ENCODE data around the gene ADORA1.

ADORA1 gene

DNA sequence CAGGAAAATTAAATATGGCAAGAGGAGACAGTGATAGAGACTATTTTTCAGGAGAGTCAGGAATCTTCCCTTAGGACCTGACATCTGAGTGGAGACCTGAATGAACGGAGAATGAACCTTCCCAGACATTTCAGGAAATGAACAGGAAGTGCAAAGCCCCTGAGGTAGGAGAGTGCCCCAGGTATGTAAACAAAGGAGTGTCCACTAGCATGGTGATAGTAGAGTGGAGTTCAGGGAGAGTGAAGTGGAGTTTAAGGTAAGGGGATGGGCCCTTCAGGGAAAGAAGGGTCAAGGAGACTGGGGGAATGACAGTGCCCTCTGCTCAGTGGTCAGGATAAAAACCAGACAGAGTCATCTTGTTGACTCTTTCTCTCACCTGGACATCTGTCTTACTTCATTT lies 28.8 kb downstream of the ADORA1 start:
- no peak for DNase-seq (ENCODE audit: extremely low read depth in 1 of 2, low read depth in 1 of 2)

DNA sequence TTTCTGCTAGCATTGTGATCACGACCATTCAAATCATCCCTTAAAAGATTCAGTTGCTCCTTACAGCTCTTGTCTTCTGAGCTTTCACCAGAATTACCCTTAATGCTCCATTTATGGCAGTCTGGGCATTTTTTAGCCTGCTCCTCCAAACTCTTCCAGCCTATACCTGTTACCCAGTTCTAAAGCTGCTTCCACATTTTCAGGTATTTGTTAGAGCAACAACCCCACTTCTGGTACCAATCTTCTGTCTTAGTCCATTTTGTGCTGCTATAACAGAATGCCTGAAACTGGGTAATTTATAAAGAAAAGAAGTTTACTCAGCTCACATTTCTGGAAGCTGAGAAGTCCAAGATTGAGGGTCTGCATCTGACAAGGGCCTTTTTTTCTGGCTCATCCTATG lies 30.9 kb downstream of the ADORA1 start:
- DNase-seq (ENCODE audit: extremely low read depth in 1 of 2, low read depth in 1 of 2), result no peak

GRCh38 chr1:203158960-203159665 lies 31.6 kb downstream of the ADORA1 start:
- no peak for DNase-seq (ENCODE audit: extremely low read depth in 1 of 2, low read depth in 1 of 2)

DNA sequence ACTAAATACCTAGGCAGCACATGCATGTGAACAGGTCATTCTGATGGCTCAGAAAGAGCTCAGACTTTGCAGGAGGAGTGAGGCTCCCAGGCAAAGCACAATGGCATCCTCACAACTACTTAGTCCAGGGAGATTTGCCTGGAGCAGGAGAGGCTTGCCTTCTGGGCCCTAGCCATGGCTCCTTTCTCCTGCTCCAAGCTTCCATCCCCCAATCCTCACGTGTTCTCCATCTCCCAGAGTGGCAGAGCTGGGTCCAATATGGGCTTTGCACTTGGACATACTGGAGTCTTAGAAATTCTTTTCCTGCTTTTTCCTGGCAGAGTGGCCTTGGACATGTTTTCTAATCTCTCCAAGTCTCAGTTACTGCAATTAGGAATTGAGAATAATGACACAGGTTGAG lies 32.3 kb downstream of the ADORA1 start:
- DNase-seq (ENCODE audit: extremely low read depth in 1 of 2, low read depth in 1 of 2), result no peak

DNA sequence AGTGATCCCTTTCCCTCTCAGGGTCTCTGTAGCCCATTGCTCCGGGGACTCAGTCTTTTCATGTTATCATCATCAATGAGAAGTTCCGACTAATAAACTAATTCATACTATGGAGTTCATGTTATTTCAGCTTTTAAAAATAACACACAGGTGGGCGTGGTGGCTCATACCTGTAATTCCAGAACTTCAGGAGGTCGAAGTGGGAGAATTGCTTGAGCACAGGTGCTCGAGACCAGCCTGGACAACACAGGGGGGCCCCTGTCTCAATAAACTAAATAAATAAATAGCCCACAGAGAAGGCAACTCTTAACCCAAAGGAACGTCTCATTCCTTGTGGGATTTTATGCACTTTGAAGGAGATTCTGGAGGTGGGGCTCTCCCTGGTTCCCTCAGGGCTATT lies 33.6 kb downstream of the ADORA1 start:
- no peak for DNase-seq (ENCODE audit: extremely low read depth in 1 of 2, low read depth in 1 of 2)

- DNase-seq (ENCODE audit: extremely low read depth in 1 of 2, low read depth in 1 of 2), result no peak
These were observed 34.2 kb downstream of the ADORA1 start for GRCh38 chr1:203161703-203162102.

DNA sequence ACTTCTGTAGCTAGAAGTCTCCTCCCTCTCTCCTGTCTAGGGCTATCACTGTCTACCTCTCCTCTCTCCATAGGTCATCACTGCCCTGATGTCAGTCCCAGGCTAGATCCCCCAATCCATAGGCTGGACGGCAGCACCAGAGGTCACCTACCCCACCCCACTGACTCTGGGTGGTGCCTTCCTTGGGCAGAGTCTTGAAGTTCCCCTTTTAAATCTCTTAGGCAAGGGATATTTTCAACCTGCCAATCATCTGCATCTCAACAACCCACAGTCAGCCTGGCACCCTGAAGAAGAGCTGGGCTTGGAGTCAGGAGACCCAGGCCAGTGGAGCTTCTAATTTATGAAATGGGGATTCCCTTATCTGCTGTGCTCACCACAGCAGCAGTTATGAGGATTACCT lies 34.9 kb downstream of the ADORA1 start:
- DNase-seq (ENCODE audit: extremely low read depth in 1 of 2, low read depth in 1 of 2), result no peak

DNA sequence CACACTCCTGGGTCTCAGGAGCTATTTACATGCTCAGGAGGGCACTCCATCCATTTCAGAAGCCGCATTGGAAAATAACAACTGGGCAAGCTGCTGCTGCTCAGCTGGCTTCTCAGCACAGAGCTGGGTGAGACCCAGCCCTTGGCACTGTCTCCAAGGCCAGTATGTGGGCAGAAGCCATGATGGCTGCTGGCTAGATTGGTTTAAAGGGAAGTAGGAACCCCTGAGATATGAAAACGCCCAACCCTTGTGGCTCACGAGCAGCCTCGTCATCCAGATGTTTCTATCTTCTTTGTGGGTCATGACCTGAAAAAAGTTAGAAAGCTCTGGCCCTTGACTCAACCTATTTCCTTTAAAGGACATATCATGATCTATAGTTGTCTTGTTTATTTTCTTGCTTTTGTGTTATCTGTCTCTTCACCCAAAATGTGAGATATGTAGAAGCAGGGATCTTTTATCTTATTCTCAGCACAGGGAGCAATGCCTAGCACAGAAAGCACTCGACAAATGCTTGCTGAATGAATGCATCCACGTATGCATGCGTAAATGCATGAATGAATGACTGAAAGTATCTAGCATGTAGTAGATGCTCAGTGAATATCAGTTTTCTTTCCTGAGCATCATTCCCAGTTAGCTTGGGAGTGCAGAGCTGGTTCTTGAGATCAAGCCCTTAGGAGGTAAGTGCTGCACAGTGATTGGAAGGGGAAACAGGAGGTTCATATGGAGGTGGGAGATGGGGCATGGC lies 36.5 kb downstream of the ADORA1 start:
- no peak for DNase-seq (ENCODE audit: extremely low read depth in 1 of 2, low read depth in 1 of 2)

DNA sequence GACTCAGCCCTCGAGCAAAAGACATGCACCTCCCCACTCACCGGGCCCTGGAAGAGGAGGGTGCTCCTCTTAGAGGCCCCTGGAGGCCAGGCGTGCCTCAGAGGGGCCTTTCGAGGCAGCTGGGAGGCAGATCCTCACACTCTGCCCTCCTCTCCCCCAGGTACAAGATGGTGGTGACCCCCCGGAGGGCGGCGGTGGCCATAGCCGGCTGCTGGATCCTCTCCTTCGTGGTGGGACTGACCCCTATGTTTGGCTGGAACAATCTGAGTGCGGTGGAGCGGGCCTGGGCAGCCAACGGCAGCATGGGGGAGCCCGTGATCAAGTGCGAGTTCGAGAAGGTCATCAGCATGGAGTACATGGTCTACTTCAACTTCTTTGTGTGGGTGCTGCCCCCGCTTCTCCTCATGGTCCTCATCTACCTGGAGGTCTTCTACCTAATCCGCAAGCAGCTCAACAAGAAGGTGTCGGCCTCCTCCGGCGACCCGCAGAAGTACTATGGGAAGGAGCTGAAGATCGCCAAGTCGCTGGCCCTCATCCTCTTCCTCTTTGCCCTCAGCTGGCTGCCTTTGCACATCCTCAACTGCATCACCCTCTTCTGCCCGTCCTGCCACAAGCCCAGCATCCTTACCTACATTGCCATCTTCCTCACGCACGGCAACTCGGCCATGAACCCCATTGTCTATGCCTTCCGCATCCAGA lies 37.7 kb downstream of the ADORA1 start:
- no peak for DNase-seq (ENCODE audit: extremely low read depth in 1 of 2, low read depth in 1 of 2)

DNA sequence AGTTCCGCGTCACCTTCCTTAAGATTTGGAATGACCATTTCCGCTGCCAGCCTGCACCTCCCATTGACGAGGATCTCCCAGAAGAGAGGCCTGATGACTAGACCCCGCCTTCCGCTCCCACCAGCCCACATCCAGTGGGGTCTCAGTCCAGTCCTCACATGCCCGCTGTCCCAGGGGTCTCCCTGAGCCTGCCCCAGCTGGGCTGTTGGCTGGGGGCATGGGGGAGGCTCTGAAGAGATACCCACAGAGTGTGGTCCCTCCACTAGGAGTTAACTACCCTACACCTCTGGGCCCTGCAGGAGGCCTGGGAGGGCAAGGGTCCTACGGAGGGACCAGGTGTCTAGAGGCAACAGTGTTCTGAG lies 38.3 kb downstream of the ADORA1 start:
- DNase-seq (ENCODE audit: extremely low read depth in 1 of 2, low read depth in 1 of 2), result no peak

DNA sequence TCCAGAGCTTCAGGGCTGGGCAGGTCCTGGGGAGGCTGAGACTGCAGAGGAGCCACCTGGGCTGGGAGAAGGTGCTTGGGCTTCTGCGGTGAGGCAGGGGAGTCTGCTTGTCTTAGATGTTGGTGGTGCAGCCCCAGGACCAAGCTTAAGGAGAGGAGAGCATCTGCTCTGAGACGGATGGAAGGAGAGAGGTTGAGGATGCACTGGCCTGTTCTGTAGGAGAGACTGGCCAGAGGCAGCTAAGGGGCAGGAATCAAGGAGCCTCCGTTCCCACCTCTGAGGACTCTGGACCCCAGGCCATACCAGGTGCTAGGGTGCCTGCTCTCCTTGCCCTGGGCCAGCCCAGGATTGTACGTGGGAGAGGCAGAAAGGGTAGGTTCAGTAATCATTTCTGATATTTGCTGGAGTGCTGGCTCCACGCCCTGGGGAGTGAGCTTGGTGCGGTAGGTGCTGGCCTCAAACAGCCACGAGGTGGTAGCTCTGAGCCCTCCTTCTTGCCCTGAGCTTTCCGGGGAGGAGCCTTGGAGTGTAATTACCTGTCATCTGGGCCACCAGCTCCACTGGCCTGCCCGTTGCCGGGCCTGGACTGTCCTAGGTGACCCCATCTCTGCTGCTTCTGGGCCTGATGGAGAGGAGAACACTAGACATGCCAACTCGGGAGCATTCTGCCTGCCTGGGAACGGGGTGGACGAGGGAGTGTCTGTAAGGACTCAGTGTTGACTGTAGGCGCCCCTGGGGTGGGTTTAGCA lies 38.8 kb downstream of the ADORA1 start:
- no peak for DNase-seq (ENCODE audit: extremely low read depth in 1 of 2, low read depth in 1 of 2)

- no peak for DNase-seq (ENCODE audit: extremely low read depth in 1 of 2, low read depth in 1 of 2)
These were observed 39.7 kb downstream of the ADORA1 start for GRCh38 chr1:203167026-203167912.

DNA sequence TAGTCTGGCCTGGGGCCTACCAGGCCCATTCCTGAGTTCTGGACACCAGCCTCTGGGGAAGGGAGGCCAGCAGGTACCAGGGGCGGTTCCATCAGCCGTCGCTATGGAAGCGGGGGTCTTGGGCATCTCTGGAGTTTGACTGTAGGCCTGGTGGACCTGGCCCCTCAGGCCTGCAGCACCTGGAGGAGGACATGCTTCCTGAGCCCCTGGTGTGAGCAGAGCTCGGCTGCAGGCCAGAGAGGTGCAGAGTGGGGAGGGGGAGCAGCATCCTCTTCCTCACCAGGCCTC lies 40.3 kb downstream of the ADORA1 start:
- DNase-seq (ENCODE audit: extremely low read depth in 1 of 2, low read depth in 1 of 2), result no peak

DNA sequence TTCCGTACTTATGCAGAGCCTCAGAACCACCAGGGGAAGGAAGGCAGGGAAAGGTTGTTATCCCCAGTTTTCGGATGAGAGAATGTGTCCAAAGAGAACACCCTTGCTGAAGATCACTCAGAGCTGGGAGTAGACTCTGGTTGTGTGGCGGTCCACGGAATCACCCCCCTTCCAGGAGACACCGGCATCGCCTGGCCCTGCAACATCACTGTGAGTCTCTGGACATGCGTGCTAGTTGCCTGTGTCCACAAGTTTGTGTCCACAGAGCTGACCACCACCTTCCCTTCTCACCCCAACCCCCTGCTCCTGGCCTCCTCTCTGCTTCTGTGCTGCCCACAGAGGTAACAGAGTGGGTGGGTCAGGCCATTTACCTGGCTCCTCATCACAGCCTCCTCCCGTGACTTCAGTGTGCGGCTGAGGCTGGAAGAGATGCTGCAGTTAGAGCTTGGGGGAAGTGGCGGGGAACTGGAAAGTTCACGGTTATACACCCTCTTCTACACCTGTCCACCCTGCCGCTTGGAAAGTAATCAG lies 40.8 kb downstream of the ADORA1 start:
- DNase-seq (ENCODE audit: extremely low read depth in 1 of 2, low read depth in 1 of 2), result no peak

GRCh38 chr1:203168991-203169390 lies 41.5 kb downstream of the ADORA1 start:
- DNase-seq (ENCODE audit: extremely low read depth in 1 of 2, low read depth in 1 of 2), result no peak

- DNase-seq (ENCODE audit: extremely low read depth in 1 of 2, low read depth in 1 of 2), result no peak
These were observed 42.4 kb downstream of the ADORA1 start for GRCh38 chr1:203169770-203170520.

- no peak for DNase-seq (ENCODE audit: extremely low read depth in 1 of 2, low read depth in 1 of 2)
These were observed 43.3 kb downstream of the ADORA1 start for GRCh38 chr1:203170625-203171330.

GRCh38 chr1:203171341-203172183 lies 44.0 kb downstream of the ADORA1 start:
- no peak for DNase-seq (ENCODE audit: extremely low read depth in 1 of 2, low read depth in 1 of 2)

Data from activated CD8-positive, alpha-beta memory T cell treated with anti-CD3 and anti-CD28 coated beads for 1 hour (primary cell).